ENCODE results near the gene CUTC.
"Not testable (repeated sequence)": the region's sequence is repeated elsewhere in the genome, so short reads cannot be mapped to it uniquely, and the experiment has no call there.

Gene CUTC

GRCh38 chr10:99732033-99732842 is at the start of gene CUTC, which contains the start of gene COX15:
CUTC (plus strand) TSS chr10:99732234; CDS start chr10:99732349, 115 bp downstream.
COX15 (minus strand) TSS chr10:99732127; CDS start chr10:99732049, 78 bp downstream.
- DNase-seq (ENCODE audit: low spot score), result peak; percentile 96

GRCh38 chr10:99682752-99683151 is 49.3 kb upstream of the CUTC start:
- DNase-seq (ENCODE audit: low spot score), result no peak

GRCh38 chr10:99685597-99685967 is 46.5 kb upstream of the CUTC start:
- no peak for DNase-seq (ENCODE audit: low spot score)

- no peak for DNase-seq (ENCODE audit: low spot score)
These were observed 42.6 kb upstream of the CUTC start for GRCh38 chr10:99689461-99689860.

GRCh38 chr10:99693933-99694583 is 38.0 kb upstream of the CUTC start:
- DNase-seq (ENCODE audit: low spot score), result peak; percentile 29

GRCh38 chr10:99695761-99696160 is 36.3 kb upstream of the CUTC start:
- peak; percentile 23 for DNase-seq (ENCODE audit: low spot score)

GRCh38 chr10:99698504-99699080 is 33.4 kb upstream of the CUTC start:
- DNase-seq (ENCODE audit: low spot score), result no peak

- no peak for DNase-seq (ENCODE audit: low spot score)
These were observed 31.4 kb upstream of the CUTC start for GRCh38 chr10:99700649-99701048.

GRCh38 chr10:99708428-99709012 is 23.5 kb upstream of the CUTC start:
- no peak for DNase-seq (ENCODE audit: low spot score)

GRCh38 chr10:99709480-99710229 is 22.4 kb upstream of the CUTC start:
- DNase-seq (ENCODE audit: low spot score), result peak; percentile 18

- peak; percentile 28 for DNase-seq (ENCODE audit: low spot score)
These were observed 20.8 kb upstream of the CUTC start for GRCh38 chr10:99711129-99711719.

GRCh38 chr10:99714446-99714845 is 17.6 kb upstream of the CUTC start:
- no peak for DNase-seq (ENCODE audit: low spot score)

- DNase-seq (ENCODE audit: low spot score), result no peak
These were observed 11.6 kb upstream of the CUTC start for GRCh38 chr10:99720387-99720786.

- DNase-seq (ENCODE audit: low spot score), result no peak
These were observed 2.0 kb upstream of the CUTC start for GRCh38 chr10:99730026-99730425.

GRCh38 chr10:99731306-99732032 is 565 bp upstream of the CUTC start:
- no peak for DNase-seq (ENCODE audit: low spot score)

GRCh38 chr10:99733366-99733765 is 1.3 kb downstream of the CUTC start:
- no peak for DNase-seq (ENCODE audit: low spot score)

GRCh38 chr10:99734111-99734510 is 2.1 kb downstream of the CUTC start:
- not testable (repeated sequence) for DNase-seq (ENCODE audit: low spot score)

- DNase-seq (ENCODE audit: low spot score), result no peak
These were observed 8.2 kb downstream of the CUTC start for GRCh38 chr10:99740260-99740659.

GRCh38 chr10:99740933-99741559 is 9.0 kb downstream of the CUTC start:
- DNase-seq (ENCODE audit: low spot score), result no peak

- no peak for DNase-seq (ENCODE audit: low spot score)
These were observed 10.2 kb downstream of the CUTC start for GRCh38 chr10:99742254-99742653.

Measured in AG08396 (cell line).